Ramos (cell line): Measurements from ENCODE around the gene ATP6V0B.

Source experiments
- in situ Hi-C: fragments of 300-500 bp; cut with MboI; formaldehyde crosslinking; loops from one replicate; pipeline ENCODE4 v1.14.3; 2022; ENCODE audit warnings: low sequenced_read_pairs; ENCODE audit not compliant: unreplicated experiment

Gene ATP6V0B

DNA sequence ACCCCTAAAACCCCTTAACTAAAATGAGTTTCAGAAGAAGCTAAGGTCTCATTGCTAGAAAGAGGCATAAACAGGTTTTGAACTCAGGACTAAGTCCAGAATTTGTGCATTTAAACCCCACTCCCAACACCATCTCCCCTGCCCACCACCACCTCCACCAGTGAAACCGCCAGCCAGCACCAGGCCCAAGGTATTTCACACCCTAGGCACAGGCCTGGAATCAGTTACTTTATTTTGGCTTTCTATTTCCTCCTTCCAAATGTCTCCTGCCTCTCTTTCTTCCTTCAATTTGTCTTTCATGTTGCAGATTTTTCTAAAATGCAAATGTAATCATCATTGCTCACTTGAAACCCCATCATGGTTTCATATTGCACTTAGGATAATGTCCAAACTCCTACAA, 29.9 kb upstream of the ATP6V0B start:
- in situ Hi-C loops = no loop called here

DNA sequence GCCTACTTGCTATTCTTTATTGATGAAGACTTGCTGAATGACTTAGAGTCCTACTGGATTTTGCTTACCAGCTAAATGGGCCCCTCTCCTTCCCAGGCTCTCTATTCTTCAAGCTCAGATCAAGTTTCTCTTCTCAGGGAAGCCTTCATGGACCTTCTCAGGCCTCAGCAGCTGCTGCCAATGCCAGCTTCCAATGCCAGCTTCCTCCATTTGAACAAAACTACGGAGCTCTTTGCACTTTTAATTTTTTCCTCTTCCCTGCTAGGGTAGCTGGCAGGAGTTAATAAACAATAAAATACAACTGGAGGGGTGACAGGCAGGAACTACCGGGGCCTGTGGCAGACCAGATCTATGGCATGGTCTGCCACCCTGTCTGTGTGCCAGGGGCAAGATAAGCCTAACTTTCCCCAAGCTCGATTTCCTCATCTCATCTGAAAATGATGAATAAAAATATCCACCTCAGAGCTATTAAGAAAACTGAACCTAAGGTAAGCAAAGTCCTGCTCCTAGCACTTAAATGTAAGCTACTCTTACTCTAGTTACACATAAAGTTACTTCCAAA, 29.0 kb upstream of the ATP6V0B start:
- in situ Hi-C loops = no loop called here

DNA sequence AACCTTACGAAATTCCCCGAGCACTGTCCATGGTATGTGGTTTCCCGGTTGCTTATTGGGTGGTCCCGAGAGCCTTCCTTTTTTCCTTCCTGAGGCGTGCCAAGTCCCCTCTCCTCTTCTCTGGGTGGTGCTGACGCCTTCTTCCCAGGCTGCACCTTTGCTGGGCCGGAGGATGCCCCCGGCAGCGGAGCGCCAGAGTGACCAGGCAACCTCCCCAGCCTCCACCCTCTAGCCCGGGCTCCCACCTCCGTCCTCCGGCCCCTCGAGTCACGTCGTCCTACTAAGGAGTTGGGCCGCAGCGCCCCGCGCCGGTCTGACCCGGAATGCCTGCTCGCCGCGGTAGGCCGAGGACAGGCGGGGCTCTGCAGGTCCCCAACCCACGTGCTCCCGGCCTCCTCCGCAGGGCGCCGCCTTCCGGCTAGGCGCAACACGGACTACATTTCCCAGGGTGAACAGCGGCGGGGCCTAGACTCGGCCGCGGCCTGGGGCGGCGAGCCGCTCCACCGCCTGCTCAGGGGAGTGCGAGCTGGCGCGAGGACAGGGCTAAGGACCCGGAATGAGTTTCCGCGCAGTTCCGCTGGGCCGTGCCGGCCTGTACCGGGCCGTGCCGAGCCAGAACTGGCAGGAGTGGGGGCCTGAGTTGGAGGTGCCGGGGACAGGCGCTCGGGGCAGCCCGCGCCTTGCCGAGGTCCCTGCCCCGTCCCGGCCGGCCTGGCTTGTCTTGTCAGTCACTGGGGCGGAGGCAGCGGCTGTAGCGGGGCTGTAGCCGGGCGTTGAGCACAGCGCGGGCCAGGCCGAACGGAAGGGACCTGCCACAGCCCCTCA, 28.3 kb upstream of the ATP6V0B start, which contains the start of gene IPO13:
Gene IPO13 (plus strand): TSS at position 715 of the 825 bp plus-strand sequence. CDS start 651 bp downstream, outside the sequence.
- in situ Hi-C loops = no loop called here

DNA sequence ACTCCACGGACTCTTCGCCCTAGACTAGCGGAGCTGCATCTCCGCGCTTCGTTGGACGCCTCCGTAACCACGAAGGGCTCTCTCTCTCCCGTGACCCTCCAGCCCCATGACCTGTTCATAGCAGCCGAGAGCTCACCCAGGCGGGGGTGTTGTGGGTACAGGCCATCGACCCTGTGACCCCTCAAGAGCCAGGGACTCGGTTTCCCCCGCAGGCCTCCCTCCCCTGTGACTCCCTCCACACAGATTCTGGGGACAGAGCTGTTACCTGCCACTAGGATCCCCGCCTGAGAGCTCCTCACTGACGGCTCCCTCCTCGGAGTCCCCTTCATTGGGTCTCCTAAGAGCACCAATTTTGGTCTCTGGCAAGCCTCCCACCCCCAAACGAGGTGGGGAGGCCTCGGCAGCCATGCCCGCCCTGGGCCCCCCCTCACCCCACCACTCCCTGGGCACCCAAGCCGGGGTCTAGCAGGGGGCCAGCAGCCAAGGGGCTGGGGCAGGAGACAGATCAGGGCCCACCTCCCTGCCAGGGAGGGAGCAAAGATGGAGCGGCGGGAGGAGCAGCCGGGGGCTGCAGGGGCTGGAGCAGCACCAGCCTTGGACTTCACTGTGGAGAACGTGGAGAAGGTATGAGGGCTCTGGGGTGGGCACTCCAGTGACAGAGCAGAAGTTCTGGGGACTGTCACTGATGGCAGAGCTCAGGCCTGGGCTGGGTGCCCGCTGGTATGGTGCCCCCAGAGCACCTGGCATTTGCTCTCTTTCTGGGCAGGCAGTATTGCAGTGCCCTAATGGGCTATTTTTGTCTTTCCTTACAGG, 27.5 kb upstream of the ATP6V0B start:
- in situ Hi-C loops = no loop called here

DNA sequence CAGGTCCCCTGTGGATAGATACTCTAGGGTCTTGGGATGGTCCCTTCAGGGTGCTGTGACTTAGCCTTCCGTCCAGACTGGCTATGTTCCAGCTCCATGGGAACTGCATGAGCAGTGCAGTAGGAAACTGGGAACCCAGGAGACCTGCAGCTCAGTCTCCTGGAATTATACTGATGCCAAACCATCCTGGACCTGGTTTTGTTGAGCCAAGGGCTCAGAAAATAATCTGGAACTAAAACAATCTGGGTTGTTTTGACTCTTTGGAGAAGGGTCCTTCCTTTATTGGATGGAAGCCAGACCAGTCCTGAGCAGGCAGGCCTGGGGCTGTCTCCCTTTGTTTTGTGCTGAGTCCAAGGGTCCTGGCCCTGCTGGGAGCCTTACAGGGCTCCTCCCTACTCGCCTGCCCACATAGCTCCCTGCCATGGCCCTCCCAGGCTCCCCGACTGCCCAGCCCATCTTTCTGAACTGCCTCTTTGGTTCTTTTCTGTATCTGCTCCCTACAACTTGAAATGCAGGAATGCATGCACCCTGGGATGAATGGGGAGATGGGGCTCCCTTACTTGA, 26.8 kb upstream of the ATP6V0B start:
- in situ Hi-C loops = no loop called here

DNA sequence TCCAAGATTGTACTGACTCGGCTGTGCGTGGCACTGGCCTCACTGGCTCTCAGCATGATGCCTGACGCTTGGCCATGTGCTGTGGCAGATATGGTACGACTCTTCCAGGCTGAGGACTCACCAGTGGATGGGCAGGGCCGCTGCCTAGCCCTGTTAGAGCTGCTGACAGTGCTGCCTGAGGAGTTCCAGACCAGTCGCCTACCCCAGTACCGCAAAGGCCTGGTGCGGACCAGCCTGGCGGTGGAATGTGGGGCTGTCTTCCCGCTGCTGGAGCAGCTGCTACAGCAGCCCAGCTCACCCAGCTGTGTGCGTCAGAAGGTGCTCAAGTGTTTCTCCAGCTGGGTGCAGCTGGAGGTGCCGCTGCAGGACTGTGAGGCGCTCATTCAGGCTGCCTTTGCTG, 25.1 kb upstream of the ATP6V0B start:
- in situ Hi-C loops = no loop called here

DNA sequence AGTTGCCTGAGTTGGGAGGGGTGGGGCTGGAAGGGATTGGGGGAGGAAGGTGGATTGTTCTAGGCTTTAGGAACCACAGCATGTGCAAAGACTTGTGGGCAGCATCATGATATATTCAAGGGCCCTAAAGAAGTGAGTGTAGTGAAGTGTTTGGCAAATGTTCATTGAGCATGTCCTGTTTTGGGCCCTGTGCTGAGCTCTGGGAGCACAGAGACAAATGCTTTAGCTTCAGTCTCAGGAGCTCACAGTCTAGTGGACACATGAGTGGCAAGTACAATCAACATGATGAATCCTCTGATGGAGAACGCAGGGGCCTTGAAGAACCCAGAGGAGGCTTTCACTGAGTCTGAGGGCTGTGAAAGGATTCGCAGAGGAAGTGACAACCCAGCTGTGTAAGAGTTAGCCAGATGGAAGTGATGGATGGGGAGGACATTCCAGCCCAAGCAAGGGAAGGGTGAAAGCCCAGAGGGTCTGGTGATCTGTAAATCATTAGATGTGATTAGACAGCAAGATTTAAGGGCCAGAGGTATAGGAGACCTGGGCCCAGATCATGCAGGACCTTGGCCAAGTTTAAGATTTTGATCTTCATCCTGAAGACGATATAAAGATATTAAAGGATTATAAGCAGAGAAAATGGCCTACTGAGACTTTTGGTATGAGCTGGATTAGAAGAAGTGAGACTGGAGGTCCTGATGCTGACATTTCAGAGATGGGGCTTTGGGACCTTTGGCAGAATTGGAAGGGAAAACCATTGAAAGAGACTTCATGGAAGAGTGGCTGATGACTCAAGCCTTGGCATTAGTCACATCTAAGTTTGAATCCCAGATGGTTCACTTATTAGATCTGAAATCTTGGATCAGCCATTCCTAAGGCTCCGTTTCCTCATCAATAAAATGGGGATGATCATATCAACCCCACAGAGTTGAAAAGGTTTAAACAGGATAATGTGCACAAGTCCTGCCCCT, 23.5 kb upstream of the ATP6V0B start:
- in situ Hi-C loops = no loop called here

DNA sequence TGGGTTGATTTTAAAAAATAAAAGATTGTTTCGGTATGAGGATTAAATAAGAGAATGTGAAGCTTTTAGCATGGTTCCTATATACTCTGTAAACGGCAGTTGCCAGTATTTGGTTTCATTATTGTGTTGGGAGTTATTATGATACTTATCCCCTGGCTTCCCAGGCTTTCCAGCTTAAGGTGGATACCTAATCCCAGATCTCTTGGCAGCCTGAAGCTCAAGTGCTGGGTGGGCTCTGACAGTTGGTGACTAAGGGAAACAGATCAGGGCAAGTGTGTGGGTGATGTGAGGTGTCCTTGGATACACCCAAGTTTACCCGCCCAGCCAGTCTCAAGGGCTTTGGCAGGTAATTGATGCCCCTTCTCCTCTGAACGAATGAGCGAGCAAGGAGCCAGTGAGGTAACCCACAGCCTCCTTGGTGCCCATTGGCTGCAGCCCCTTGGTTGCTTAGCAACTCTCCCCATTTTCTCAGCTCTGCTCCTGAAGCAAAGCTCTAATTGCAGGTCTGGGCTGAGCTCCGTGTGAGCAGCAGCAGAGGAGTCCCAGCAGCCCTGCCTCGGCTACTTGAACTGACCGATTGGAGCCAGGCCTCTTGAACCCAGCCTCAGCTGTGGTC, 21.9 kb upstream of the ATP6V0B start:
- in situ Hi-C loops = no loop called here

DNA sequence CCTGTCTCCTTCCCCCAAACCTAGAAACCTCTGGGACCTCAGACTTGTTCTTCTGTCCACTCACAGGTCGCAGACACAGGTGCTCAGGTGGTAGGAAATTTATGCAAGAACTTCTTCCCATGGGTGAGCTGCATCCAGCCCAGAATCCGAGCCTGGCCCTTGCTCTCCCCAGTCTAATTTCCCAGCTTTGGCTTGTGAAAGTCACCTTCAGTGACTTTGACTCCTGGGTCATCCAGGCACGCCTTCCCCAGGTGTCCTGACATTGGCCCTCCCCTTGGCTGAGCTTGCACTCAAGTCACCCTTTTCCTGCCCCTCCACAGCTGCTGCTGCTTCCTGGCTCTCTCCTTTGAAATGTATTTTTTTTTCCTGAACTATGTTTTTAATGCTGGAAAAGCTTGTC, 21.4 kb upstream of the ATP6V0B start:
- in situ Hi-C loops = no loop called here

DNA sequence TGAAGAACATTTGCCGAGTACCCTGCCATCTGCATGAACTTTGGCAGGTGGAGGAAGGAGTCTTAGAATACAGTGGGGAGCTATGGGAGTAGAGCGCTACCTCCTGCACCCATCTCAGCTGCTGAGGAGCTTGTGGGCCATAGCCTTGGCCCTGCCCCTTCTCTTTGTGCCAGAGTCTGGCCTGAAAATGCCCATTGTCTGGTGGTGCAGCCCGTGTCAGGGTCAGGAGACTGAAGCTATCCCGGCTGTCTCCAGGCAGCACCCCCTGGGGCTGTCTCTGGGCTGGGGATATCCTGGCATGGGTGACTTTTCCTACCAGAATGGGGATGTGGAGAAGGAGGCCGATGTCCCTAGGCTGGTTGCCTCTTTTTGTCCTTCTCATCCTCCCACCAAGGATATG, 20.7 kb upstream of the ATP6V0B start:
- in situ Hi-C loops = no loop called here

DNA sequence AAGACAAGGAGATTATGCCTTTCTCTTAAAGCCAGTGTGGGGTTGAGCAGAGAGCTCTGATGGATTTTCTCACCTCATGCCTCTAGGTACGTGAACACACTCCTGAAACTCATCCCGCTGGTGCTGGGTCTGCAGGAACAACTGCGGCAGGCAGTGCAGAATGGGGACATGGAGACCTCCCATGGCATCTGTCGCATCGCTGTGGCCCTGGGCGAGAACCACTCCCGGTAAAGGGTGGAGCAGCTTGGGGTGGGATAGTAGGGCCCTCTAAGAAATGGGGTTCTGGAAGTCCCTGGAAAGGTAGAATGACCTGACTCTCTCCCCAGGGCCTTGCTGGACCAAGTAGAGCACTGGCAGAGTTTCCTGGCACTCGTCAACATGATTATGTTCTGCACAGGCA, 18.5 kb upstream of the ATP6V0B start:
- in situ Hi-C loops = no loop called here

DNA sequence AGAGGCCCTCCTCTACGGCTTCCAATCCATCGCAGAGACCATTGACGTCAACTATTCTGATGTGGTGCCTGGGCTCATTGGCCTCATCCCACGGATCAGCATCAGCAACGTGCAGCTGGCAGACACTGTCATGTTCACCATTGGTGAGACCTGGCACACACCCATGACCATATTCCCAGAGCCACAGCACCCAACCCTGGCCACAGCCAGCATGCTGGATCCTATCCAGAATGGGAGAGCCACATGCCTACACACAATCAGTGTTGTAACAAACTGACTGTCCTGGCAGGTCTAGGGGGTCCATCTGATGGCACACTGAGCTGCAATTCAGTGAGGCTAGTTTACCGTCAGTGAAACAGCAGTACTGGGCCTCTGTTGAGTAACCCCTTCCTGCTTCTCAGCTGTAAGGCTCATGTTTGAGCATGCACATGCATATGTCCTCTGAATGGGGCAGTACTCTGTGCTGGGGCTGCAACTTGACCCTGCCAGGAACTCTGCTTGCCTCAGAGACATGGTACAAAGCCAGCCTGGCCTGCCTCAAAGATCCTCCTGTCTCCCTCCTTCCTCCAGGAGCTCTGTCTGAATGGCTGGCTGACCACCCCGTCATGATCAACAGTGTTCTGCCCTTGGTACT, 17.2 kb upstream of the ATP6V0B start:
- in situ Hi-C loops = no loop called here

DNA sequence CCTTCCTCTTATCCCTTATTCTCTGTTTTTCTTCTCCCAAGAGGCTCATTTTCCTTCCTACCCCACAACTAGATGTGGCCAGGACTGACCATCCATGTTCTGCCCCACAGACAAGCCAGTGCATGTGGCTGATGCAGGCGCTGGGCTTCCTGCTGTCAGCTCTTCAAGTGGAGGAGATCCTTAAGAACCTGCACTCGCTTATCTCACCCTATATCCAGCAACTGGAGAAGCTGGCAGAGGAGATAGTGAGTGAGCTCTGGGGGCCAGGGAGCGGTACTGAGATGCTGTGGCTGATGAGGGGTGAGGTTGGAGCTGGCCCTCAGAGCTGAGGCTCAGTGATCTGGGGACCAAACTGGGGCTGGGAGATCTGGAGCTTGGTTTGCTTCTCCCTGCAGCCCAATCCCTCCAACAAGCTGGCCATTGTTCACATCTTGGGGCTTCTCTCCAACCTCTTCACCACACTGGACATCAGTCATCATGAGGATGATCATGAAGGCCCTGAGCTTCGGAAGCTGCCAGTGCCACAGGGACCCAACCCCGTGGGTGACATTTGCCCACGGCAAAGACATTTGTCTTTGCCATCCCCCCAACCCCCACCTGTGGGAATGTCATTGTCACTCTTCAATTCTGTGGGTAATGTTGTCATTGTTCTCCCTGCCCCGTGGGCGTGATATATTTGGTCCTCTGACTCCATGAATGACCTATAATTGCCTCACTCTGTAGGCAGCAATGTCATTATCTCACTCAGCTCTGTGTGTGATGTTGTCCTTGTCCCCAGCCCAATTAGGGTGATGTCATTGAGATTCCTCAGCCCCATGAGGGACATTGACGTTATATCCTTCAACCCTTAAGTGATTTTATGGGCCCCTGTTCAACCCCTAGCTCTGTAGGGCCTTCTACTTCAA, 16.2 kb upstream of the ATP6V0B start:
- in situ Hi-C loops = no loop called here

DNA sequence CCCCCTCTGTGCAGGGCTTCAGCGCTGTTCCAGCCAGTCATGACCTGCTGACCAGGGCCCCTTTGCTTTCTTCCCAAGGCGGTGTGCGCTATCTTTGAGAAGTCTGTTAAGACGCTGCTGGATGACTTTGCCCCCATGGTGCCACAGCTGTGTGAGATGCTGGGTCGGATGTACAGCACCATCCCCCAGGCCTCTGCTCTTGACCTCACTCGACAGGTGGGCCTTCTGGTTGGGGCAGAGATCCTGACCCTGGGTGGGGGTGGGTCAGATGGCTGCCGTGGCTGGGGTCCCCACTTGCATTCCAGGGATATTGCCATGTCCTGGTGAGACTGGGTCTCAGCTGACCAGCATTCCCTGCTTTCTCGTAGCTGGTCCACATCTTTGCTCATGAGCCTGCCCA, 14.0 kb upstream of the ATP6V0B start:
- in situ Hi-C loops = no loop called here

DNA sequence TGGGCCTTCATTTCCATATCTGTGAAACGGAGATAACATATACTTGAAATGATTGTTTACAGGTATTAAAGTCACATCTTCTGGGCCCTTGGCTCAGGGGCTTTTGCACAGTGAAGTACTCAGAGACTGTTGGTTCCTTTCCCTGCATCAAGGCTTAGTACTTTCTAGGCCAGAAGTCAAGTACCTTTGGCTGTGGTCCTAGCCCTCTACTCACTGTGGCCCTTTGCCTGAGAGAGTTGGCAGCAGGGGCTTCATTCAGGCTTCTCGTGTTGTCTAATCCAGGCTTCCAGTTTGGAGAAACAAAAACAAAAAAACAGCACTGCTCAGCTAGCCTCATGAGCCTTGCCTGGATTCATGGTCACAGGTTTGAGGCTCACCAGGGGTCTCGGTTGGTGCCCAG, 13.1 kb upstream of the ATP6V0B start:
- in situ Hi-C loops = no loop called here

DNA sequence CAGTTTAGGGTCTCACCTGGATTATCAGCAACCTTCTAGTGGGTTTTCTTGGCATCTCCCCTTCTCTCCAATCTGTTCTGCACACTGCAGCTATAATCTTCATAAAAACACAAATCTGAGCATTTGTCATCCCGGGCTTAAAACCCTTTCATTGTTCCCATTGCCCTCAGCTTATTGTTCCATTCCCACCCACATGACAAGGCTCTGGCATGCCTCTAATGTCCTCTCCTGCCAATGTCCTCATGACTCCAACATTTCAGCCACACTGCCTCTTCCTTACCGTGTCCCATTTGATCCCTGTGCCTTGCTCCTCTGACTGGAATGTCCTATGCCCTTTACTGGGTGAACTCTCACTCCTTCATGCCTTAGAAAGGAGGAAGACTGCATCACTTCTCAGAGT, 12.4 kb upstream of the ATP6V0B start:
- in situ Hi-C loops = no loop called here

DNA sequence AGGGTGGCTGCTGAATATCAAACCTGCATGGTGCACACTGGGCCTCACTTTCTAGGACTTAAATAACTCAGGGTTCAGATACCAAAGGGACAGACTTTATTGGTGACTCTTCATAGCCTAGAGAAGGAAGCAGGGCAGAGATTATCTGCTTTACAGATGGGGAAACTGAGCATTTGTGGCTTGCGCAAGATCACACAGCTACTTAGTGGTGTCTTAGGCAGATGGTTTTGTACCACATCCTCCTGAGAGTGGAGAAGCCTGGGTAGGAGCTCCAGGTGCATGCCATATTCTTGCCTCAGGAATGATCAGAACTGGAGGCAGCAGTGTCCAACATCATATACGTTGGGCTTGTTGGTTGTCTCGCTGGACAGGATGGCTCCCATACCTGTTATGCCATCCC, 11.8 kb upstream of the ATP6V0B start:
- in situ Hi-C loops = no loop called here

DNA sequence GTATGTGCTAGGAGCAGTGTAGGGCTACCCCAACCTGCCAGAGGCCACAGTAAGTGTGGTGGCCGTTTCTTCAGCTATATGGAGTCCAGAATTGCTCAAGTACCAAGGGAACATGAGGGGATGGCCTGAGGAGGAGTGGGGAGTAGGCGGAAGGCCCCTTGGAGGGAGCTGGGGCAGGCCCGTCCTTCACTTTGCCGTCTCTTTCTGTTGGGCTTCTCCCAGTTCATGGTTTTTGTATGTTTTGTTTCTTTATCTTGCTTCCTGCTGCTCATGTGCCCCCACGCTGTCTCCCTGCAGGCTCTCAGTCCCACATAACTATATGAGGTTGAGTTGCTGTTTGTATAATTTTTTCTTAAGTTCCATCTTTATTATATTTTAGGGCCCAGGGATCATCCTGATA, 10.9 kb upstream of the ATP6V0B start:
- in situ Hi-C loops = no loop called here
